GM12878 (cell line): ENCODE measurements around the gene HACD4.
A peak's percentile ranks its signal among the peaks of the same experiment; 100 is the strongest.

Source experiments
- BHLHE40 ChIP-seq, 2 experiments: fragments of 450-650 bp in 1 of 2; IDR thresholded peaks; 2 replicates each; pipeline ENCODE4 v1.6.1; 2011 to 2017; ENCODE audit warnings: low read depth in 2 of 2, borderline replicate concordance in 1 of 2, improper control_type of control experiment in 1 of 2, low read length in 1 of 2, mild to moderate bottlenecking in 1 of 2
- CTCF ChIP-seq, 3 experiments: IDR thresholded peaks in 2 of 3; conservative IDR thresholded peaks in 1 of 3; 2 replicates each; pipeline ENCODE4 v1.5.1; 2011; ENCODE audit warnings: low read depth in 3 of 3, low read length in 3 of 3, mild to moderate bottlenecking in 3 of 3, control low read depth in 2 of 3, moderate library complexity in 2 of 3, inconsistent platforms in 1 of 3, mixed read lengths in 1 of 3; ENCODE audit not compliant: control insufficient read depth in 2 of 3, insufficient read depth in 1 of 3; ENCODE audit errors: extremely low read depth in 1 of 3
- EGR1 ChIP-seq, 2 experiments: IDR thresholded peaks; 1 replicate in 1 of 2; 2 replicates in 1 of 2; pipeline ENCODE4 v1.6.1; 2011 to 2012; ENCODE audit warnings: low read depth in 2 of 2, low read length in 2 of 2, borderline replicate concordance in 1 of 2, mild to moderate bottlenecking in 1 of 2, moderate library complexity in 1 of 2
- ETV6 ChIP-seq, 2 experiments: fragments of 450-650 bp in 1 of 2; IDR thresholded peaks in 1 of 2; conservative IDR thresholded peaks in 1 of 2; 2 replicates each; pipeline ENCODE4 v1.6.1; 2014; ENCODE audit warnings: antibody characterized with exemption in 1 of 2, borderline replicate concordance in 1 of 2, low read depth in 1 of 2, mild to moderate bottlenecking in 1 of 2, moderate library complexity in 1 of 2
- FOXM1 ChIP-seq: IDR thresholded peaks from 2 replicates; pipeline ENCODE4 v1.6.1; 2012; ENCODE audit warnings: low read depth, mild to moderate bottlenecking, inconsistent platforms, low read length, moderate library complexity
- GABPA ChIP-seq: IDR thresholded peaks from 2 replicates; pipeline ENCODE4 v1.6.1; 2014; ENCODE audit warnings: antibody characterized with exemption, low read depth, mild to moderate bottlenecking, inconsistent platforms
- GATAD2B ChIP-seq: fragments of 450-650 bp; conservative IDR thresholded peaks from 2 replicates; pipeline ENCODE4 v1.6.1; 2017; ENCODE audit warnings: low read depth, mild to moderate bottlenecking, moderate library complexity
- NFYB ChIP-seq: IDR thresholded peaks from 2 replicates; pipeline ENCODE4 v1.6.1; 2011; ENCODE audit warnings: low read depth, mild to moderate bottlenecking, low read length, improper control_type of control experiment, moderate library complexity; ENCODE audit not compliant: insufficient read depth
- POLR2A ChIP-seq: IDR thresholded peaks from 2 replicates; pipeline ENCODE4 v1.6.1; 2011; ENCODE audit warnings: low read depth, mild to moderate bottlenecking, low read length
- POLR2AphosphoS5 ChIP-seq: IDR thresholded peaks from 2 replicates; pipeline ENCODE4 v1.6.1; 2011; ENCODE audit warnings: mild to moderate bottlenecking, low read length, inconsistent platforms
- RB1 ChIP-seq: fragments of 450-650 bp; formaldehyde crosslinking; IDR thresholded peaks from 2 replicates; pipeline ENCODE4 v1.6.1; 2017; ENCODE audit warnings: mild to moderate bottlenecking, borderline replicate concordance
- TCF12 ChIP-seq: IDR thresholded peaks from 2 replicates; pipeline ENCODE4 v1.6.1; 2011; ENCODE audit warnings: low read depth, mild to moderate bottlenecking, low read length

- TF ChIP-seq CTCF (IDR thresholded peaks at IDR 0.05 in 2 of 3, conservative IDR thresholded peaks at IDR 0.05 in 1 of 3; ENCODE audit: control insufficient read depth in 2 of 3, extremely low read depth in 1 of 3, insufficient read depth in 1 of 3, low read depth in 3 of 3, low read length in 3 of 3), result 0 out of 6 replicates have a peak, but pooled peaks have one; percentile 3 to 15 (median 13)
- TF ChIP-seq POLR2AphosphoS5, result no peak
- no peak for TF ChIP-seq FOXM1
- no peak for TF ChIP-seq RB1
- TF ChIP-seq BHLHE40 (IDR thresholded peaks at IDR 0.05; ENCODE audit: borderline replicate concordance in 1 of 2, low read depth in 2 of 2, low read length in 1 of 2), result no peak
- no peak for TF ChIP-seq TCF12
- no peak for TF ChIP-seq POLR2A
- no peak for TF ChIP-seq EGR1 (IDR thresholded peaks at IDR 0.05; ENCODE audit: borderline replicate concordance in 1 of 2, low read depth in 2 of 2, low read length in 2 of 2)
- no peak for TF ChIP-seq NFYB
- TF ChIP-seq ETV6 (conservative IDR thresholded peaks at IDR 0.05 in 1 of 2, IDR thresholded peaks at IDR 0.05 in 1 of 2; ENCODE audit: borderline replicate concordance in 1 of 2, low read depth in 1 of 2), result no peak
- no peak for TF ChIP-seq GATAD2B
- no peak for TF ChIP-seq GABPA
These were observed 47.3 kb upstream of the HACD4 start for GRCh38 chr9:21078702-21079101.
